Hepatocyte (in vitro differentiated cells): ENCODE measurements around the gene TSFM. TPM values are rescaled to one million over a fixed set of nuclear protein-coding genes. Genes with fewer than 3 reads are reported as not detected.

Source experiments
- DNase-seq: peaks from one replicate; pipeline ENCODE4 v3.0.0-alpha.2; 2016; ENCODE audit warnings: low spot score
- H2AFZ ChIP-seq: fragments of 200-600 bp; sonication (generic); 2 replicates; pipeline ENCODE4 v1.6.0; 2016; ENCODE audit warnings: antibody characterized with exemption, mild to moderate bottlenecking
- H3K27ac ChIP-seq: fragments of 200-600 bp; sonication (generic); 2 replicates; pipeline ENCODE4 v1.5.1; 2016; ENCODE audit warnings: mild to moderate bottlenecking
- H3K27me3 ChIP-seq: fragments of 200-600 bp; sonication (generic); 2 replicates; pipeline ENCODE4 v1.6.1; 2016
- H3K36me3 ChIP-seq: fragments of 200-600 bp; sonication (generic); replicated peaks from 2 replicates; pipeline ENCODE4 v1.5.1; 2016; ENCODE audit warnings: low read depth; ENCODE audit not compliant: insufficient read depth
- H3K4me1 ChIP-seq: fragments of 200-600 bp; sonication (generic); 2 replicates; pipeline ENCODE4 v1.5.1; 2016; ENCODE audit warnings: mild to moderate bottlenecking, moderate library complexity; ENCODE audit not compliant: insufficient read depth
- H3K4me2 ChIP-seq: fragments of 200-600 bp; sonication (generic); 2 replicates; pipeline ENCODE4 v1.6.0; 2016
- H3K4me3 ChIP-seq: fragments of 200-600 bp; sonication (generic); 2 replicates; pipeline ENCODE4 v1.5.1; 2016; ENCODE audit warnings: mild to moderate bottlenecking
- H3K79me2 ChIP-seq: fragments of 200-600 bp; sonication (generic); 2 replicates; pipeline ENCODE4 v1.6.0; 2017; ENCODE audit warnings: mild to moderate bottlenecking
- H3K9me2 ChIP-seq: fragments of 200-600 bp; sonication (generic); replicated peaks from 2 replicates; pipeline ENCODE4 v1.6.0; 2017; ENCODE audit warnings: mild to moderate bottlenecking; ENCODE audit not compliant: insufficient read depth
- H3K9me3 ChIP-seq: fragments of 200-600 bp; sonication (generic); 2 replicates; pipeline ENCODE4 v1.5.1; 2016; ENCODE audit warnings: low read depth, mild to moderate bottlenecking
- H4K20me1 ChIP-seq: fragments of 200-600 bp; sonication (generic); 2 replicates; pipeline ENCODE4 v1.6.0; 2016; ENCODE audit warnings: mild to moderate bottlenecking; ENCODE audit not compliant: insufficient read depth, poor library complexity, severe bottlenecking
- CTCF ChIP-seq: fragments of 200-600 bp; sonication (generic); IDR thresholded peaks from 2 replicates; pipeline ENCODE4 v1.5.1; 2016; ENCODE audit warnings: antibody characterized with exemption, mild to moderate bottlenecking; ENCODE audit not compliant: poor library complexity
- EZH2 ChIP-seq: fragments of 200-600 bp; sonication (generic); IDR thresholded peaks from 2 replicates; pipeline ENCODE4 v1.6.1; 2016; ENCODE audit warnings: antibody characterized with exemption, mild to moderate bottlenecking, borderline replicate concordance
- EZH2phosphoT487 ChIP-seq: fragments of 200-600 bp; sonication (generic); IDR thresholded peaks from one replicate; pipeline ENCODE4 v1.6.1; 2018; ENCODE audit warnings: antibody characterized with exemption, mild to moderate bottlenecking, low read depth, moderate library complexity; ENCODE audit not compliant: unreplicated experiment, severe bottlenecking
- WGBS: methylation state at CpG from one replicate; pipeline ENCODE4 v1.1.6; 2016; ENCODE audit warnings: low lambda C conversion rate; ENCODE audit errors: missing lambda C conversion rate; 5-methylcytosine and 5-hydroxymethylcytosine counted together
- polyA plus RNA-seq: library from polyadenylated mRNA; unstranded; fragments of >200 nt; fragmentation: Nextera tagmentation; extraction: Ambion mirVana; gene quantifications from 2 replicates; pipeline ENCODE4 v1.2.1, GENCODE V29; 2016
- total RNA-seq: library from RNA; depleted of rRNA; stranded (reverse); fragments of >200 nt; gene quantifications from 2 replicates; pipeline ENCODE4 v1.2.3, GENCODE V29; 2014

The TSFM gene
- total and polyA plus RNA-seq, 2 experiments from 2014 or later = 15.7 to 38.9 TPM

GRCh38 chr12:57821474-57822214 is 39.1 kb downstream of the TSFM start:
- Histone ChIP-seq H4K20me1 (peaks cover 47% of the 10 kb centered on the region), H3K4me3 (no peak overlapping the region), H3K4me1 (peaks cover 5% of the 10 kb centered on the region), H3K27ac (no peak overlapping the region), H3K9me2 (no peaks in the 10 kb centered on the region), H3K9me3 (no peaks in the 10 kb centered on the region), H3K27me3 (no peaks in the 10 kb centered on the region), H3K79me2 (peaks cover 23% of the 10 kb centered on the region), H2AFZ (no peak overlapping the region), H3K36me3 (peaks cover 2% of the 10 kb centered on the region), H3K4me2 (no peak overlapping the region)
- WGBS = 92% methylated on average over 9 of the region's 10 CpGs
- TF ChIP-seq CTCF (no peak), EZH2 (no peak), EZH2phosphoT487 (no peak)
- DNase-seq = no peak

- Histone ChIP-seq H2AFZ (no peak overlapping the region), H3K9me2 (no peaks in the 10 kb centered on the region), H3K9me3 (no peaks in the 10 kb centered on the region), H3K79me2 (peaks cover 32% of the 10 kb centered on the region), H3K27ac (no peak overlapping the region), H4K20me1 (peaks cover 55% of the 10 kb centered on the region), H3K4me3 (no peak overlapping the region), H3K27me3 (no peaks in the 10 kb centered on the region), H3K4me1 (peaks cover 5% of the 10 kb centered on the region), H3K4me2 (no peak overlapping the region), H3K36me3 (peaks cover 5% of the 10 kb centered on the region)
- no peak for TF ChIP-seq EZH2phosphoT487
- no peak for TF ChIP-seq EZH2
- no peak for TF ChIP-seq CTCF
- no peak for DNase-seq
- 96% methylated on average over 10 of the region's 10 CpGs for WGBS
Measured at GRCh38 chr12:57822392-57823130, 40.0 kb downstream of the TSFM start.

- WGBS = 95% methylated on average over 17 of the region's 17 CpGs
- Histone ChIP-seq H3K9me2 (no peaks in the 10 kb centered on the region), H3K27ac (no peak overlapping the region)
Measured at GRCh38 chr12:57823131-57823907, 40.7 kb downstream of the TSFM start.

More at GRCh38 chr12:57823131-57823907, 40.7 kb downstream of the TSFM start:
- Histone ChIP-seq H3K79me2 (peaks cover 40% of the 10 kb centered on the region), H4K20me1 (peaks cover 63% of the 10 kb centered on the region), H3K9me3 (no peaks in the 10 kb centered on the region), H3K36me3 (peaks cover 5% of the 10 kb centered on the region), H2AFZ (no peak overlapping the region), H3K4me2 (no peak overlapping the region), H3K4me1 (peaks cover 5% of the 10 kb centered on the region), H3K4me3 (no peak overlapping the region), H3K27me3 (no peaks in the 10 kb centered on the region)
- no peak for DNase-seq
- TF ChIP-seq EZH2phosphoT487 (no peak), CTCF (no peak), EZH2 (no peak)
